RWPE1 (cell line): ENCODE data around the gene IQGAP1.

Experiments used
- CTCF ChIA-PET: fragments of 350-600 bp; sonication (Branson Sonifier 250); formaldehyde crosslinking; extraction: SDS; loops from one replicate; lab custom pipeline; 2021; lab: Yijun Ruan, JAX
- POLR2A ChIA-PET: fragments of 400-600 bp; formaldehyde crosslinking; extraction: SDS; loops from one replicate; lab custom pipeline; 2020; ENCODE audit warnings: antibody characterized with exemption; ENCODE audit not compliant: low non-redundant PET; lab: Yijun Ruan, JAX
- DNase-seq: peaks from one replicate; pipeline ENCODE4 v3.0.0; 2012; ENCODE audit warnings: low spot score
- H3K27ac ChIP-seq: fragments of 450-650 bp; 2 replicates; pipeline ENCODE4 v1.5.1; 2017
- CTCF ChIP-seq: fragments of 450-650 bp; conservative IDR thresholded peaks from 2 replicates; pipeline ENCODE4 v1.5.1; 2017; ENCODE audit warnings: low read depth, mild to moderate bottlenecking

The IQGAP1 gene

DNA sequence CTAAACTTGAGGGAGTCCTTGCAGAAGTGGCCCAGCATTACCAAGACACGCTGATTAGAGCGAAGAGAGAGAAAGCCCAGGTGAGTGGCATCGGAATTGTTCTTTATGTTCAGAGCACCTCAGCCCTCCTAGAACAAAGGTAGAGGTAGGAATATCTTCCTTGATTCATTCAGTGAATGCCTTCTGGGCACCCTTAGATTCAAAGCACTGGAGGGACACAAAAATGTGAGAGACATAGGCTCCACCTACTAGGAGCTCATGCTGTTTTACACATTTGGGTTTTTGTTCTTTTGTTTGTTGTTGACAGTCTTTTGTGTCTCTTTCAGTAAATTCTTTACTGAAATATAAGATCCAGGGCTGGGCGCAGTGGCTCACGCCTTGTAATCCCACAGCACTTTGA lies 68.2 kb downstream of the IQGAP1 start:
- ChIA-PET POLR2A (no interaction called here), CTCF (interaction anchor here (0.6 kb wide), 1 partner anchor 119 kb away, joined by 3 read pairs; no protein-coding TSS in a partner anchor)
- DNase-seq = no peak
- TF ChIP-seq CTCF = no peak
- no peak overlapping the region for H3K27ac ChIP-seq

GRCh38 chr15:90458061-90458460 lies 70.0 kb downstream of the IQGAP1 start:
- no peak for TF ChIP-seq CTCF
- ChIA-PET POLR2A (no interaction called here), CTCF (interaction anchor here (0.6 to 1.3 kb wide), 3 partner anchors 138 to 191 kb away, joined by 3 to 8 read pairs (median 4); no protein-coding TSS in a partner anchor)
- no peak for DNase-seq
- no peak overlapping the region for H3K27ac ChIP-seq

- no peak for TF ChIP-seq CTCF
- ChIA-PET POLR2A (no interaction called here), CTCF (no interaction called here)
- no peak for DNase-seq
- no peak overlapping the region for H3K27ac ChIP-seq
These were observed 71.3 kb downstream of the IQGAP1 start for GRCh38 chr15:90459368-90459767.

DNA sequence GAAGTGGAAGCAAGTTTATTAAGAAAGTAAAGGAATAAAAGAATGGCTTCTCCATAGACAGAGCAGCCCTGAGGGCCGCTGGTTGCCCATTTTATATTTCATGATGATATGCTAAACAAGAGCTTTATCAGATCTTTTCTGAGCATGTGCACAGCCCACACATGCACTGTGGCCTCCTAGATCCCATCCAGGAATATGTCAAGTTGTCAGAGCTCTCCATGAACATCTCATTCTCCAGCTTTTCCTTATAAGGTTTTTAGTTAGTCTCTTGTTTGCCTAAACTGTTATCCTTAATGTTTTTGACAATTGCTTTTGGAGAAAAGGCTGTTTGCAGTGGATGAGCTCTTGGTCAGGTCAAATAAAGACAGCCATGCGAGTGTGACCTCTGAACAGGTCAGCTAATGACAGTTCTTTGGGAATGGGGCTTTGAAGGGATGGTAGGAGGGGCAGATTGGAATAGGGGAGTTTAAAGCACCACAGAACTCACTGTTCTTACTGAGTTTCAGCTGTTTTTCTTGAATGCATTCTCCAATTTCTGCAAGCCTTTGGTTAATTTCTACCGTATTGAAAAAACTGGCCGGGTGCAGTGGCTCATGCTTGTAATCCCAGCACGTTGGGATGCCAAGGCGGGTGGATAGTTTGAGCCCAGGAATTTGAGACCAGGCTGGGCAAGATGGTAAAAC lies 72.2 kb downstream of the IQGAP1 start:
- POLR2A ChIA-PET = interaction anchor here (0.5 kb wide), 1 partner anchor 69 kb away, joined by 3 read pairs; no protein-coding TSS in a partner anchor
- CTCF ChIA-PET = interaction anchor here (0.7 to 1.5 kb wide), 4 partner anchors 9 to 1156 kb away, joined by 3 to 8 read pairs (median 3); no protein-coding TSS in a partner anchor

DNA sequence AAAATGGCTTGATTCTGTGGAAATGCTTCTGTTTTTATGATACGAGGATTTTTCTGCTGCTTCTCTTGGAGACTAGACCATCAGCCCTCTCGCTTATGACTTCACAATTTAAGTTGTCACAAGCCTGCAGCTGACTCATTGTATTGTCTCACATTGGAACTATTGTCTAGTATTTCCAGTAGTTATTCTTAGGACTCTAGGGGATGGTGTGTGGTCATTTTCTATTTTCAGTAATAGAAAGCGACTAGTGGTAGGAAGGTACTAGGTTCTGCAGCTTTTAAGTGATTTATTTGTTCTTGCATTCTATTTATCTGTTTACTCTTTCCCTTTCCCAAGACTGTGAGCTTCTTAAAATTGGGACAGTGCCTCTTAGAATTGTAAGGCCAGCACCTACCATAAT lies 75.3 kb downstream of the IQGAP1 start:
- TF ChIP-seq CTCF = no peak
- ChIA-PET POLR2A (no interaction called here), CTCF (interaction anchor here (0.5 kb wide), 1 partner anchor 31 kb away, joined by 4 read pairs; no protein-coding TSS in a partner anchor)
- no peak for DNase-seq
- H3K27ac ChIP-seq = no peak overlapping the region

More for the DNA sequence above, 72.2 kb downstream of the IQGAP1 start:
- DNase-seq = no peak
- TF ChIP-seq CTCF = no peak
- H3K27ac ChIP-seq = no peak overlapping the region

DNA sequence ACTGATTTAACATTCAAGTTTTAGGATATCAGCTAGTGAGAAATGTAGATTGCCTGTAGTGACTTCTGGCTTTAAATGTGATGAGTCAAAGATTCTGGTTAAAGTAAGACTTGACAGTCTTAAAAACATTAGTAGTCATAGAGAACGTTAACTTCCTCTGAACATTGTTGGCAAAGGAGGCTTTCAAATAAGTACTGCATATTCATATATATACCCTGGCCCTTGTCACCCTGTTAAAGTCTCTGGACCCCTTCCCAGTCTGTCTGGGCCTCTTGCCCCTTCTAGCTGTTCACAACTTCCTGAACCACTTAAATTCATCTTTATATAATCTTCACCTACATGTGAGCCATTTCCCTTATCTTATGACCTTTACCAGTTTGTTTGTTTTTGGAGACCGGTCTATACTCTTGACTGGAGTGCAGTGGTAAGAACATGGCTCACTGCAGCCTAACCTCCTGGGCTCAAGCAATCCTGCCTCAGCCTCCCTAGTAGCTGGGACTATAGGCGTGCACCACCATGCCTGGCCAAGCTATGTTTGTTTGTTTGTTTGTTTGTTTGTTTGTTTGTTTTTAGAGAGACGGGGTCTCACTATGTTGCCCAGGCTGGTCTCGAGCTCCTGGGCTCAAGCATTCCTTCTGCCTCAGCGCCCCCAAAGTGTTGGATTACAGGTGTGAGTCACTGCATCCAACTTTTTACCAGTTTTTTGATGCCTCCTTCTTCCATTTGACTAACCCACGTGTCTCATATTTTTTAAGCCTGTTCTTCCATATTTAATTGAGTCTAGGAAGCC lies 77.3 kb downstream of the IQGAP1 start:
- peak overlapping the region; percentile 34; the same call in 1 of the 2 replicates for H3K27ac ChIP-seq
- TF ChIP-seq CTCF = no peak
- ChIA-PET CTCF (interaction anchor here (0.6 to 0.8 kb wide), 4 partner anchors 40 to 1339 kb away, joined by 3 to 7 read pairs (median 5); no protein-coding TSS in a partner anchor), POLR2A (interaction anchor here (0.5 kb wide), 1 partner anchor 1831 kb away, joined by 4 read pairs; no protein-coding TSS in a partner anchor)
- no peak for DNase-seq
